H9 (cell line): ENCODE data around the gene MDK. TPM values are rescaled to one million over a fixed set of nuclear protein-coding genes. Genes with fewer than 3 reads are reported as not detected.

ENCODE experiments used
- DNase-seq: peaks from one replicate; pipeline ENCODE4 v3.0.0-alpha.2; 2017
- H2AFZ ChIP-seq: one replicate; pipeline ENCODE4 v1.6.1; 2013; ENCODE audit warnings: mild to moderate bottlenecking, low read length, control low read depth, moderate library complexity
- H2AK5ac ChIP-seq: 2 replicates; pipeline ENCODE4 v1.6.1; 2013; ENCODE audit warnings: low read length, control low read depth, mixed read lengths; ENCODE audit not compliant: insufficient read length
- H2BK120ac ChIP-seq: one replicate; pipeline ENCODE4 v1.6.1; 2013; ENCODE audit warnings: low read depth, mild to moderate bottlenecking, low read length, control low read depth, inconsistent platforms; ENCODE audit not compliant: poor library complexity, severe bottlenecking
- H2BK12ac ChIP-seq: 2 replicates; pipeline ENCODE4 v1.6.1; 2013; ENCODE audit warnings: low read length, control low read depth, mixed read lengths, low read depth; ENCODE audit not compliant: insufficient read length
- H2BK15ac ChIP-seq: 2 replicates; pipeline ENCODE4 v1.6.1; 2013; ENCODE audit warnings: low read depth, low read length, control low read depth
- H2BK20ac ChIP-seq: one replicate; pipeline ENCODE4 v1.6.1; 2013; ENCODE audit warnings: low read depth, mild to moderate bottlenecking, low read length, control low read depth, inconsistent platforms; ENCODE audit not compliant: poor library complexity, severe bottlenecking
- H2BK5ac ChIP-seq: 2 replicates; pipeline ENCODE4 v1.6.1; 2013; ENCODE audit warnings: low read length, control low read depth, mixed read lengths; ENCODE audit not compliant: insufficient read length
- H3K14ac ChIP-seq: 2 replicates; pipeline ENCODE4 v1.6.1; 2013; ENCODE audit warnings: low read length, control low read depth; ENCODE audit not compliant: insufficient read depth
- H3K18ac ChIP-seq: 2 replicates; pipeline ENCODE4 v1.6.1; 2013; ENCODE audit warnings: low read depth, mild to moderate bottlenecking, mixed read lengths, low read length, control low read depth; ENCODE audit not compliant: insufficient read length
- H3K23ac ChIP-seq: 2 replicates; pipeline ENCODE4 v1.6.1; 2013; ENCODE audit warnings: low read length, control low read depth, mixed read lengths, low read depth; ENCODE audit not compliant: insufficient read length
- H3K23me2 ChIP-seq: 2 replicates; pipeline ENCODE4 v1.6.1; 2013; ENCODE audit warnings: low read depth, mild to moderate bottlenecking, mixed read lengths, low read length, control low read depth; ENCODE audit not compliant: insufficient read length, poor library complexity, severe bottlenecking
- H3K27ac ChIP-seq: 2 replicates; pipeline ENCODE4 v1.5.1; 2013; ENCODE audit warnings: low read length, control low read depth, mixed read lengths, low read depth; ENCODE audit not compliant: insufficient read length
- H3K27me3 ChIP-seq: 2 replicates; pipeline ENCODE4 v1.6.1; 2013; ENCODE audit warnings: low read length, control low read depth, inconsistent platforms; ENCODE audit not compliant: insufficient read depth
- H3K4ac ChIP-seq: 2 replicates; pipeline ENCODE4 v1.6.1; 2013; ENCODE audit warnings: low read depth, mild to moderate bottlenecking, control low read depth, inconsistent platforms, low read length, moderate library complexity
- H3K4me1 ChIP-seq: 2 replicates; pipeline ENCODE4 v1.6.1; 2013; ENCODE audit warnings: low read length, control low read depth, inconsistent platforms; ENCODE audit not compliant: insufficient read depth
- H3K4me2 ChIP-seq: 2 replicates; pipeline ENCODE4 v1.6.1; 2013; ENCODE audit warnings: low read length, control low read depth, mixed read lengths; ENCODE audit not compliant: insufficient read length, insufficient read depth
- H3K56ac ChIP-seq: 2 replicates; pipeline ENCODE4 v1.6.1; 2013; ENCODE audit warnings: low read depth, mild to moderate bottlenecking, mixed read lengths, low read length, control low read depth; ENCODE audit not compliant: insufficient read length
- H3K79me1 ChIP-seq: 2 replicates; pipeline ENCODE4 v1.6.1; 2013; ENCODE audit warnings: low read depth, mild to moderate bottlenecking, moderate library complexity, low read length, control low read depth, inconsistent platforms; ENCODE audit not compliant: insufficient read depth, poor library complexity, severe bottlenecking
- H3K79me2 ChIP-seq: 2 replicates; pipeline ENCODE4 v1.6.1; 2013; ENCODE audit warnings: low read length, control low read depth, inconsistent platforms; ENCODE audit not compliant: insufficient read depth
- H3K9ac ChIP-seq: 2 replicates; pipeline ENCODE4 v1.6.1; 2013; ENCODE audit warnings: low read length, control low read depth, mixed read lengths; ENCODE audit not compliant: insufficient read length; ENCODE audit errors: extremely low read depth
- H3K9me3 ChIP-seq: one replicate; pipeline ENCODE4 v1.6.1; 2013; ENCODE audit warnings: low read depth, low read length, inconsistent platforms; ENCODE audit not compliant: control insufficient read depth
- H3T11ph ChIP-seq: one replicate; pipeline ENCODE4 v1.6.1; 2013; ENCODE audit warnings: mild to moderate bottlenecking, low read length, control low read depth, inconsistent platforms
- H4K20me1 ChIP-seq: one replicate; pipeline ENCODE4 v1.6.1; 2013; ENCODE audit not compliant: control insufficient read depth, insufficient read length, insufficient read depth
- H4K5ac ChIP-seq: 2 replicates; pipeline ENCODE4 v1.6.1; 2013; ENCODE audit warnings: low read depth, mild to moderate bottlenecking, mixed read lengths, low read length, control low read depth; ENCODE audit not compliant: insufficient read length
- H4K8ac ChIP-seq: replicated peaks from 2 replicates; pipeline ENCODE4 v1.6.1; 2013; ENCODE audit warnings: low read length, control low read depth, mixed read lengths, low read depth; ENCODE audit not compliant: insufficient read length
- H4K91ac ChIP-seq: 2 replicates; pipeline ENCODE4 v1.6.1; 2013; ENCODE audit warnings: low read depth, mild to moderate bottlenecking, moderate library complexity, mixed read lengths, low read length, control low read depth; ENCODE audit not compliant: insufficient read length
- H3K27ac Mint-ChIP-seq, 3 experiments: 2 replicates in 2 of 3; 3 replicates in 1 of 3; pipeline ENCODE4 v1.8.0; 2020 to 2021; ENCODE audit warnings: mixed read lengths in 3 of 3, mild to moderate bottlenecking in 1 of 3, moderate library complexity in 1 of 3
- H3K27me3 Mint-ChIP-seq: 2 replicates; pipeline ENCODE4 v1.8.0; 2021; ENCODE audit warnings: low read depth, mild to moderate bottlenecking, moderate library complexity, mixed read lengths
- H3K36me3 Mint-ChIP-seq, 3 experiments: 2 replicates in 2 of 3; 3 replicates in 1 of 3; pipeline ENCODE4 v1.8.0; 2020 to 2021; ENCODE audit warnings: low read depth in 3 of 3, mixed read lengths in 3 of 3; ENCODE audit not compliant: insufficient read depth in 1 of 3
- H3K4me1 Mint-ChIP-seq, 2 experiments: 2 replicates each; pipeline ENCODE4 v1.8.0; 2020; ENCODE audit warnings: mixed read lengths in 2 of 2
- H3K4me3 Mint-ChIP-seq, 2 experiments: 2 replicates in 1 of 2; 3 replicates in 1 of 2; pipeline ENCODE4 v1.8.0; 2020 to 2021; ENCODE audit warnings: mild to moderate bottlenecking in 2 of 2, mixed read lengths in 2 of 2, moderate library complexity in 1 of 2
- H3K9me3 Mint-ChIP-seq, 2 experiments: 2 replicates in 1 of 2; 3 replicates in 1 of 2; pipeline ENCODE4 v1.8.0; 2020; ENCODE audit warnings: mild to moderate bottlenecking in 2 of 2, mixed read lengths in 2 of 2, moderate library complexity in 1 of 2
- CTCF ChIP-seq: fragments of 200-600 bp; sonication (generic); conservative IDR thresholded peaks from 3 replicates; pipeline ENCODE4 v1.8.0; 2021; ENCODE audit warnings: antibody characterized with exemption, mild to moderate bottlenecking
- WGBS: extraction: QIAGEN DNeasy Blood & Tissue Kit; methylation state at CpG from one replicate; pipeline ENCODE4 v1.1.7; 2013; ENCODE audit warnings: missing lambda C conversion rate, low lambda C conversion rate, mixed read lengths; ENCODE audit not compliant: insufficient read length; ENCODE audit errors: extremely low coverage; 5-methylcytosine and 5-hydroxymethylcytosine counted together
- total RNA-seq: library from RNA; stranded (reverse); gene quantifications from 2 replicates; pipeline ENCODE4 v1.2.1, GENCODE V29; 2021

MDK gene
- total RNA-seq, 1 experiment from 2014 or later: 392 TPM

- Histone ChIP-seq H4K91ac (no peak overlapping the region), H2BK5ac (no peak overlapping the region), H3K9ac (no peak overlapping the region), H2BK12ac (no peak overlapping the region), H4K20me1 (no peaks in the 10 kb centered on the region), H3K9me3 (no peaks in the 10 kb centered on the region), H3K4ac (no peak overlapping the region), H2BK15ac (no peak overlapping the region), H3K79me1 (no peaks in the 10 kb centered on the region), H3K14ac (no peak overlapping the region), H3K27me3 (no peaks in the 10 kb centered on the region), H2BK20ac (no peak overlapping the region), H2AK5ac (no peak overlapping the region), H3K18ac (no peak overlapping the region), H3K23ac (no peak overlapping the region), H3K4me2 (no peak overlapping the region), H3K56ac (no peak overlapping the region), H3K4me1 (no peaks in the 10 kb centered on the region), H2BK120ac (no peak overlapping the region), H3K23me2 (no peaks in the 10 kb centered on the region), H2AFZ (no peak overlapping the region), H3T11ph (no peak overlapping the region), H4K5ac (no peak overlapping the region), H3K27ac (no peak overlapping the region), H4K8ac (no peak overlapping the region), H3K79me2 (no peaks in the 10 kb centered on the region)
- DNase-seq: no peak
- no peak for TF ChIP-seq CTCF
- Mint-ChIP-seq H3K9me3 (no peaks in the 10 kb centered on the region), H3K27ac (no peak overlapping the region), H3K27me3 (no peaks in the 10 kb centered on the region; the same call in 1 of the 2 replicates), H3K4me1 (peaks cover 20 to 32% of the 10 kb centered on the region in 2 experiments), H3K4me3 (no peak overlapping the region), H3K36me3 (peaks cover 13 to 47% (median 18%) of the 10 kb centered on the region in 3 experiments; a peak in 6 of 7 replicates)
- WGBS: no CpG with 5 or more reads among the region's 3 CpGs
These were observed 48.2 kb downstream of the MDK start for GRCh38 chr11:46429717-46430116.
